VCaP (cell line): ENCODE measurements around the gene SLC30A5.
"Not testable (repeated sequence)": the region's sequence is repeated elsewhere in the genome, so short reads cannot be mapped to it uniquely, and the experiment has no call there.

Experiments used
- H3K27ac ChIP-seq: fragments of 450-650 bp; 2 replicates; pipeline ENCODE4 v1.5.1; 2017
- CTCF ChIP-seq: fragments of 450-650 bp; conservative IDR thresholded peaks from 2 replicates; pipeline ENCODE4 v1.5.1; 2017; ENCODE audit warnings: mild to moderate bottlenecking, moderate library complexity

The SLC30A5 gene

DNA sequence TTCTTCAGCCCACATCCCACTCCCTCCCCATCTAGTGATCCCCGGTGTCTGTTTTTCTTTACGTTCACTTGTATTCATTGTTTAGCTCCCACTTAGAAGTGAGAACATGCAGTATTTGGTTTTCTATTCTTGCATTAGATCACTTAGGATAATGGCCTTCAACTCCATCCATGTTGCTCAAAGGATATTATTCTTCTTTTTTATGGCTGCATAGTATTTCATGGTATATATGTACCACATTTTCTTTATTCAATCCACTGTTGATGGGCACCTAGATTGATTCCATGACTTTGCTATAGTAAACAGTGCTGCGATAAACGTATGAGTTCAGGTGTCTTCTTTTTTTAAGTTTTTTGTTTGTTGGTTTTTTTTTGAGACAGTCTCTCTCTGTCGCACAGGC, 44.0 kb downstream of the SLC30A5 start:
- H3K27ac ChIP-seq: no peak overlapping the region
- TF ChIP-seq CTCF: no peak

GRCh38 chr5:69138766-69139165, 45.0 kb downstream of the SLC30A5 start:
- no peak for TF ChIP-seq CTCF
- no peak overlapping the region for H3K27ac ChIP-seq

GRCh38 chr5:69140239-69140638, 46.4 kb downstream of the SLC30A5 start:
- H3K27ac ChIP-seq: not testable (repeated sequence)

DNA sequence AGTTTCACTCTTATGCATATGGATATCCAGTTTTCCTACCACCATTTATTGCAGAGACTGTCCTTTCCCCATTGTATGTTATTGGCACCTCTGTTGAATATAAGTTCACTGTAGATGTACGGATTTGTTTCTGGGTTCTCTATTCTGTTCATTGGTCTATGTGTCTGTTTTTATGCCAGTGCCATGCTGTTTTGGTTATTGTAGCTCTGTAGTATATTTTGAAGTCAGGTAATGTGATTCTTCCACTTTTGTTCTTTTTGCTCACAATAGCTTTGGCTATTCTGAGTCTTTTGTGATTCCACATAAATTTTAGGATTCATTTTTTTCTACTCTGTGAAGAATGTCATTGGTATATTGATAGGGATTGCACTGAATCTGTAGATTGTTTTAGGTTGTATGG, 47.0 kb downstream of the SLC30A5 start:
- H3K27ac ChIP-seq: no peak overlapping the region
- no peak for TF ChIP-seq CTCF

- H3K27ac ChIP-seq: not testable (repeated sequence)
Measured at GRCh38 chr5:69148576-69148975, 54.8 kb downstream of the SLC30A5 start.

DNA sequence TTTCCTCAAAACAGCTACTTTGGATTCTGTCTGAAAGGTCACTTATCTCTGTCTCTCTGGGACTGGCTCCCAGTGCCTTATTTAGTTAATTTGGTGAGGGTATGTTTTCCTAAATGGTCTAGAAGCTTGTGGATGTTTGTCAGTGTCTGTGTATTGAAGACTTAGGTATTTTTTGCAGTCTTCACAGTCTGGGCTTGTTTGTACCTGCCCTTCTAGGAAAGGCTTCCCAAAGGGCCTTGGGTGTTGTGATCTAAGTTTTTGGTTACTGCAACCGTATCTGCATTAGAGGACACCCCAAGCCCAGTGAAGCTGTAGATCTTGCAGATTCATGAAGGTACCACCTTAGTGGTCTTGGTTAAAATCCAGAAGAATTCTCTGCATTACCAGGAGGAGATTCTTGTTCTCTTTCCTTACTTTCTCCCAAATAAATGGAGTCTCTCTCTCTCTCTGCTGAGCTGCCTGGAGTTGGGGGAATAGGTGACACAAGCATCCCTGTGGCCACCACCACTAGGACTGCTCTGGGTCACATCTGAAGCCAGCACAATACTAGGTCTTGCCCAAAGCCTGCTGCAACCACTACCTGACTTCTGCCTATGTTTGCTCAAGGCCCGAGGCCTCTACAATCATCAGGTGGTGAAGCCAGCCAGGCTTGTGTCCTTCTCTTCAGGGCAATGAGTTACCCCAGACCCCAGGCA, 55.3 kb downstream of the SLC30A5 start:
- TF ChIP-seq CTCF: no peak
- H3K27ac ChIP-seq: no peak overlapping the region

DNA sequence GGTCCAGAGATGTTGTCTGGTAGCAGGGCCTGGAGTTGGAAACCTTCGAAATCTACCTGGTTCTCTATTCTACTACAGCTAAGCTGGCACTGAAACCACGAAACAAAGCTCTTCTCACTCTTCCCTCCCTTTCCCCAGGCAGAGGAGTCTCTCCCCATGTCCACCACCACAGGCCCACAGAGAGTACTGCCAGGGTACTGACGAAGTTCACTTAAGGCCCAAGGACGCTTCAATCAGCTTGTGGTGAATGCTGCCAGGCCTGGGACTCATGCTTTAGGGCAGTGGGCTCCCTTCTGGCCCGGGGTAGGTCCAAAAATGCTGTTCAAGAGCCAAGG, 55.8 kb downstream of the SLC30A5 start:
- H3K27ac ChIP-seq: no peak overlapping the region
- TF ChIP-seq CTCF: no peak

DNA sequence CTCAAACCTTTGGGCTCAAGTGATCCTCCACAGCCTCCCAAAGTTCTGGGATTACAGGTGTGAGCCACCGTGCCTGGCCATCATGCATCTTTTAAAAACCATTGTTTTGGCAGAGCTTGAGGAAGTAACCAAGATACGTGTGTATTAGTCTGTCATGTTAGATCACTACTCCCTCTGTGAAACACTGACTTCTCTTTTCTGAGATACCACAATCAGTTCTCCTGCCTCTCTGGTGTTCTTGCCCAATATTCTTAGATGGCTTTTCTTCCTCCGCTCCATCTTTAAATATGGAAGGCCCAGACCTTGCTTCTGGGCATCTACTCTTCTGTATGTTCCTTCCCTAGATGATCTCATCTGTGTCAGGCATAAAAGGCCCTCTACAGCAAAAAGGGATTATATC, 58.9 kb downstream of the SLC30A5 start:
- no peak for TF ChIP-seq CTCF
- H3K27ac ChIP-seq: no peak overlapping the region

GRCh38 chr5:69156456-69156855, 62.6 kb downstream of the SLC30A5 start:
- H3K27ac ChIP-seq: no peak overlapping the region
- no peak for TF ChIP-seq CTCF
